ENCODE data around the gene PRDM16.

Gene PRDM16

DNA sequence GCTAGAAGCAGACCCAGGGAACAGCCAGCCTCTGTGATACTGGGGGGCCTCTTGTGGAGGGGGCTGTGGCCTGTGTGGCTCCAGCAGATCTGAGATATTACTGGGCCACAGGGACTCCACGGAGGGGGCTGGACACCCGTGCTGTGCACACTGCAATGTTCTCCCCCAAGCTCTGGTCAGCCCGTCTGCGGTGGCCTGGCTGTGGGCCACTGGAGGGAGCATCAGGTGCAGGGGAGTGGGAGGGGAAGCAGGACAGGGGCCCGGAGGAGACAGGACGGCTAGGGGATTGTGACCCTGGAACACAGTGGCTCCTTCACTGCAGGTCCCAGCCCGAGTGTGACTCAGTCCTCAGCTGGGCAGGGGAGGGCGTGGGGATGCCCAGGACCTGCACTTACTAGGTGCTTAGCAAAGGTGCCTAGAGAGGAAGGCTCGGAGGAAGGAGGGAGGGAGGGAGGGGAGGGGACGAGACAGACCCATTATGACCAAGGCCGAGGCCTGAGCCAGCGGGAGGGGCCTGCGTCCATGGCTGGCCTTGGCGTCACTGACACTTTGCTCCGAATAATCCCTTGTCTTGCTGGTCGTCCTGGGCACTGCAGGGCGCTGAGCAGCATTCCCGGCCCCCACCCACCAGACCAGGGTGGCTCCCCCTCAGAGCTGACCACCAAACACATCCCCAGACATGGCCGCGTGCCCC lies 44.2 kb downstream of the PRDM16 start:
- TF ChIP-seq EZH2phosphoT487 (IDR thresholded peaks at IDR 0.05; ENCODE audit: low read length) (no peak), EZH2 (optimal IDR thresholded peaks at IDR 0.05; ENCODE audit: low read depth, low read length) (no peak)
- TF ChIP-seq, protein P1, sequence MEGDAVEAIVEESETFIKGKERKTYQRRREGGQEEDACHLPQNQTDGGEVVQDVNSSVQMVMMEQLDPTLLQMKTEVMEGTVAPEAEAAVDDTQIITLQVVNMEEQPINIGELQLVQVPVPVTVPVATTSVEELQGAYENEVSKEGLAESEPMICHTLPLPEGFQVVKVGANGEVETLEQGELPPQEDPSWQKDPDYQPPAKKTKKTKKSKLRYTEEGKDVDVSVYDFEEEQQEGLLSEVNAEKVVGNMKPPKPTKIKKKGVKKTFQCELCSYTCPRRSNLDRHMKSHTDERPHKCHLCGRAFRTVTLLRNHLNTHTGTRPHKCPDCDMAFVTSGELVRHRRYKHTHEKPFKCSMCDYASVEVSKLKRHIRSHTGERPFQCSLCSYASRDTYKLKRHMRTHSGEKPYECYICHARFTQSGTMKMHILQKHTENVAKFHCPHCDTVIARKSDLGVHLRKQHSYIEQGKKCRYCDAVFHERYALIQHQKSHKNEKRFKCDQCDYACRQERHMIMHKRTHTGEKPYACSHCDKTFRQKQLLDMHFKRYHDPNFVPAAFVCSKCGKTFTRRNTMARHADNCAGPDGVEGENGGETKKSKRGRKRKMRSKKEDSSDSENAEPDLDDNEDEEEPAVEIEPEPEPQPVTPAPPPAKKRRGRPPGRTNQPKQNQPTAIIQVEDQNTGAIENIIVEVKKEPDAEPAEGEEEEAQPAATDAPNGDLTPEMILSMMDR (IDR thresholded peaks at IDR 0.05; ENCODE audit: low read length) = no peak
- no peaks in the 10 kb centered on the region for H3K4me1 ChIP-seq (ENCODE audit: low read length)
- H3F3A ChIP-seq (ENCODE audit: insufficient read depth, low read length) = no peaks in the 10 kb centered on the region

DNA sequence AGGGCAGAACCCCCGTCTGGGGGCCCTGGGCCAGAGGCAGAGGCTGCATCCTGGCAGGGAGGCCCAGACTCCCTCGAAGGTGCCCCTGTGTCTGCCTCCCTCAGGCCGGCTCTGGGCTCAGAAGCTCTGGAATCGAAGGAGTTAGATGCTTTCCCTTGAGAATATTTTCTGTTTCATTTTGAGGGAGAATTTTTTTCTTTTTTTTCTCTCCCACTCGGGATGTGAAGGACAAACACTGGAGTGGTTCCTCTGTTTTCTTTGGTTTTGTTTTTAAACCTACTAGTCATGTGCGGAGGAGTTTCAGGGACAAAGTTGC lies 44.7 kb downstream of the PRDM16 start:
- no peak overlapping the region for H3K4me2 ChIP-seq (ENCODE audit: low read depth, low read length)
- no peaks in the 10 kb centered on the region for H3K9me2 ChIP-seq (replicated peaks; ENCODE audit: insufficient read depth, low read length)
- H3K9me3 ChIP-seq (replicated peaks; ENCODE audit: insufficient read depth, low read length) = no peaks in the 10 kb centered on the region
- no peaks in the 10 kb centered on the region for H4K20me1 ChIP-seq (ENCODE audit: insufficient read depth, low read length)
- no peak overlapping the region for H3K4me3 ChIP-seq (ENCODE audit: low read length)
- H3K4me1 ChIP-seq (ENCODE audit: low read length) = no peaks in the 10 kb centered on the region
- no peaks in the 10 kb centered on the region for H3F3A ChIP-seq (ENCODE audit: insufficient read depth, low read length)
- H3K36me3 ChIP-seq (replicated peaks; ENCODE audit: insufficient read depth, low read length) = no peaks in the 10 kb centered on the region
- TF ChIP-seq EZH2phosphoT487 (IDR thresholded peaks at IDR 0.05; ENCODE audit: low read length) (no peak), EZH2 (optimal IDR thresholded peaks at IDR 0.05; ENCODE audit: low read depth, low read length) (no peak)
- TF ChIP-seq, protein P1 (IDR thresholded peaks at IDR 0.05; ENCODE audit: low read length) = no peak
- H3K27ac ChIP-seq (ENCODE audit: low read length) = no peak overlapping the region
- peaks cover 69% of the 10 kb centered on the region for H3K27me3 ChIP-seq (replicated peaks; ENCODE audit: insufficient read depth, low read length)
- H3K79me2 ChIP-seq (ENCODE audit: low read length) = no peaks in the 10 kb centered on the region
- no peak for DNase-seq
- H3K9ac ChIP-seq (ENCODE audit: low read length) = no peak overlapping the region
- H2AFZ ChIP-seq (ENCODE audit: low read length) = no peak overlapping the region

More for the DNA sequence above, 44.2 kb downstream of the PRDM16 start:
- Histone ChIP-seq H3K4me2 (ENCODE audit: low read depth, low read length) (no peak overlapping the region), H4K20me1 (ENCODE audit: insufficient read depth, low read length) (no peaks in the 10 kb centered on the region), H3K9me3 (replicated peaks; ENCODE audit: insufficient read depth, low read length) (no peaks in the 10 kb centered on the region), H3K36me3 (replicated peaks; ENCODE audit: insufficient read depth, low read length) (no peaks in the 10 kb centered on the region), H2AFZ (ENCODE audit: low read length) (no peak overlapping the region), H3K27me3 (replicated peaks; ENCODE audit: insufficient read depth, low read length) (peaks cover 69% of the 10 kb centered on the region), H3K4me3 (ENCODE audit: low read length) (no peak overlapping the region), H3K79me2 (ENCODE audit: low read length) (no peaks in the 10 kb centered on the region), H3K9ac (ENCODE audit: low read length) (no peak overlapping the region), H3K27ac (ENCODE audit: low read length) (no peak overlapping the region), H3K9me2 (replicated peaks; ENCODE audit: insufficient read depth, low read length) (no peaks in the 10 kb centered on the region)
- no peak for DNase-seq

DNA sequence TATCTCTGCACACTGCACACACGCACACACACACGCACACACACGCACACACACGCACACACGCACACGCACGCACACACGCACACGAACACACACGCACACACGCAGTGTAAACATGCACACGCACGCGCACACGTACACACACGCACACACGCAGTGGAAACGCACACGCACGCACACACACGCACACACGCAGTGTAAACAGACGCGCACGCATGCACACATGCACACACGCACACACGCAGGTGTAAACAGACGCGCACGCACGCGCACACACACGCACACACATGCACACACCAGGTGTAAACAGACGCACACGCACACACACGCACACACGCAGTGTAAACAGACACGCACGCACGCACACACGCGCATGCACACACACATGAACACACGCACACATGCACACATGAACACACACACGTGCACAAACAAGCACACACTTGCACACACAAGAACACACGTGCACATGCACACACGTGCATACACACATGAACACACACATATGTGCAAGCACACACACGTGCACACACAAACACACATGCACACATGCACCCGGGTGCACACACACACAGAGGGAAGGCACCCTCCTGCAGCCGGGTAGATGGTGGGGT lies 45.2 kb downstream of the PRDM16 start:
- Histone ChIP-seq H3K36me3 (replicated peaks; ENCODE audit: insufficient read depth, low read length) (no peaks in the 10 kb centered on the region), H3K79me2 (ENCODE audit: low read length) (no peaks in the 10 kb centered on the region), H3K9me2 (replicated peaks; ENCODE audit: insufficient read depth, low read length) (no peaks in the 10 kb centered on the region), H4K20me1 (ENCODE audit: insufficient read depth, low read length) (no peaks in the 10 kb centered on the region), H3K9ac (ENCODE audit: low read length) (no peak overlapping the region), H3K27me3 (replicated peaks; ENCODE audit: insufficient read depth, low read length) (peaks cover 72% of the 10 kb centered on the region), H3F3A (ENCODE audit: insufficient read depth, low read length) (no peaks in the 10 kb centered on the region), H3K4me1 (ENCODE audit: low read length) (no peaks in the 10 kb centered on the region), H2AFZ (ENCODE audit: low read length) (no peak overlapping the region), H3K4me2 (ENCODE audit: low read depth, low read length) (no peak overlapping the region), H3K4me3 (ENCODE audit: low read length) (no peak overlapping the region), H3K27ac (ENCODE audit: low read length) (no peak overlapping the region), H3K9me3 (replicated peaks; ENCODE audit: insufficient read depth, low read length) (no peaks in the 10 kb centered on the region)
- DNase-seq = no peak
- TF ChIP-seq, protein P1 (IDR thresholded peaks at IDR 0.05; ENCODE audit: low read length) = no peak
- no peak for TF ChIP-seq EZH2 (optimal IDR thresholded peaks at IDR 0.05; ENCODE audit: low read depth, low read length)
- TF ChIP-seq EZH2phosphoT487 (IDR thresholded peaks at IDR 0.05; ENCODE audit: low read length) = no peak
